ENCODE results near the gene DBP. TPM values are rescaled to one million over a fixed set of nuclear protein-coding genes. Genes with fewer than 3 reads are reported as not detected.

The DBP gene
- total RNA-seq, 4 donors from 2014 or later: 2.4 to 20.1 (median 10.1) TPM

DNA sequence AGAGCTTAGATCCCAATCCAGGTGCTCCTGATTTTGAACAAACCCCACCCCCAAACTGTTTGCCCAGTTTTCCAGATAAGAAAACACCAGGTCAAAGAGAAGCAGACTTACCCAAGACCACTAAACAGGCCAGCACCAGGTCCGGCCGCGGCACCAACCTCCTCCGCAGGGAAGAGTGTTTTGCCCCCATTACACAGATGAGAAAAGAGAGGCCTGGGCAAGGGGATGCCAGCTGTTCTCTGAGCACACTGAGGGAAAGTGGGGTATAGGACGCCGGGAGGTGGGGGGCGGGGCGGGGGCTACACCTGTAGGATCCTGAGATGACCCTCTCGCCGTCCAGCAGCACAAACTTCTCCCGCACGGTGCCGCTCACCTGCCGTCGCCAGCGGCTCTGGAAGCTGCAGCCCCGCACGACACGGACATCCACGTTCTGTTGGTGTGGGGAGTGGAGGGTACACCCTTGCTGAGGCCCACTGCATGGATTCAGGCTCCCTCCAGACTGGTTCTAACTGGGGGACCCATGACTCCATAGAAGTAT, 27.5 kb downstream of the DBP start:
- no peaks in the 10 kb centered on the region for H3K27me3 ChIP-seq
- peaks cover 0 to 4% (median 0%) of the 10 kb centered on the region in 4 donors for H3K4me1 ChIP-seq
- no peak for DNase-seq (ENCODE audit: low spot score in 2 of 2)
- no peak overlapping the region for H3K27ac ChIP-seq
- no peak overlapping the region for H3K4me3 ChIP-seq
- H3K36me3 ChIP-seq: peaks cover 0 to 3% (median 0%) of the 10 kb centered on the region in 3 donors
- no peaks in the 10 kb centered on the region for H3K9me3 ChIP-seq
- TF ChIP-seq, protein P1, sequence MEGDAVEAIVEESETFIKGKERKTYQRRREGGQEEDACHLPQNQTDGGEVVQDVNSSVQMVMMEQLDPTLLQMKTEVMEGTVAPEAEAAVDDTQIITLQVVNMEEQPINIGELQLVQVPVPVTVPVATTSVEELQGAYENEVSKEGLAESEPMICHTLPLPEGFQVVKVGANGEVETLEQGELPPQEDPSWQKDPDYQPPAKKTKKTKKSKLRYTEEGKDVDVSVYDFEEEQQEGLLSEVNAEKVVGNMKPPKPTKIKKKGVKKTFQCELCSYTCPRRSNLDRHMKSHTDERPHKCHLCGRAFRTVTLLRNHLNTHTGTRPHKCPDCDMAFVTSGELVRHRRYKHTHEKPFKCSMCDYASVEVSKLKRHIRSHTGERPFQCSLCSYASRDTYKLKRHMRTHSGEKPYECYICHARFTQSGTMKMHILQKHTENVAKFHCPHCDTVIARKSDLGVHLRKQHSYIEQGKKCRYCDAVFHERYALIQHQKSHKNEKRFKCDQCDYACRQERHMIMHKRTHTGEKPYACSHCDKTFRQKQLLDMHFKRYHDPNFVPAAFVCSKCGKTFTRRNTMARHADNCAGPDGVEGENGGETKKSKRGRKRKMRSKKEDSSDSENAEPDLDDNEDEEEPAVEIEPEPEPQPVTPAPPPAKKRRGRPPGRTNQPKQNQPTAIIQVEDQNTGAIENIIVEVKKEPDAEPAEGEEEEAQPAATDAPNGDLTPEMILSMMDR (IDR thresholded peaks at IDR 0.05): no peak
- no peak for TF ChIP-seq EP300 (IDR thresholded peaks at IDR 0.05)
- no peak for TF ChIP-seq POLR2A (IDR thresholded peaks at IDR 0.05)
- 89 to 93% methylated on average over 20 of the region's 20 CpGs for whole genome bisulfite sequencing, 2 donors

DNA sequence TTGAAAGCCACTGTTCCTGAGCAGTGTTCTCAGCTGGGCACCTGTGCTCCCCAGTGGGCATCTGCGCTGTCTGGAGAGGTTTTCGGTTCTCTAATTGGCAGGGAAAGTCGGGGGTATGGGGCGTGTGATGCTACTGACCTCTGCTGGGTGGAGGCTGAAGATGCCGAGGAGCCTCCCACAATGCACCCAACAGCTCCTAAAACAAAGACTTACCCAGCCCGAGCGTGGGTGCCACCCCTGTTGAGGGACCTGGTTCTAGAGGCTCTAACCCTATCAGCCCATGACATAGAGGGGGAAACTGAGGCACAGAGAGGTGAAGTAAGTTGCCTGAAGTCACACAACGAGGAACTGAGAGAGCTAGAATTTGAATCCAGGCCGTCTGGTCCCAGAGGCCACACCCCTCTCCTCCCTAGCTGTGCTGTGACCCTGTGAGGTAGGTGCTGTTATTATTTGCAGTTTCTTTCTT, 28.3 kb downstream of the DBP start:
- H3K36me3 ChIP-seq: no peaks in the 10 kb centered on the region
- no peaks in the 10 kb centered on the region for H3K27me3 ChIP-seq
- TF ChIP-seq, protein P1 (IDR thresholded peaks at IDR 0.05): peak; percentile 8 to 40 (median 19)
- TF ChIP-seq EP300 (IDR thresholded peaks at IDR 0.05): no peak
- no peak for TF ChIP-seq POLR2A (IDR thresholded peaks at IDR 0.05)
- no peak overlapping the region for H3K4me3 ChIP-seq
- H3K4me1 ChIP-seq: no peaks in the 10 kb centered on the region
- H3K27ac ChIP-seq: no peak overlapping the region
- WGBS, 2 donors: 14% methylated on average over 4 to 8 of the region's 9 CpGs
- H3K9me3 ChIP-seq: no peaks in the 10 kb centered on the region
- no peak for DNase-seq (ENCODE audit: low spot score in 2 of 2)

DNA sequence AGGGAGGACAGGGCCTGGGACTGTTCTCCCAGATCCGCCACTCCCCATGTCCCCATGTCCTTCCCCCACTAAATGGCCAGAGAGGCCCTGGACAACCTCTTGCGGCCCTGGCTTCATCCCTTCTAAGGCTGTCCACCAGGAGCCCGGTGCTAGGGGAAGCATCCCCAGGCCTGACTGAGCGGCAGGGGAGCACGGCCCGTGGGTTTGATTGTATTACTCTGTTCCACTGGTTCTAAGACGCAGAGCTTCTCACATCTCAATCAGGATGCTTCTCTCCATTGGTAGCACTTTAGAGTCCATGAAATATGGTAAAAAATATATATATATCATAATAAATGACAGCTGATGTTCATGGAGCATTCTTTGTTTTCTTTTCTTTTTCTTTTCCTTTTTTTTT, 29.8 kb downstream of the DBP start:
- no peaks in the 10 kb centered on the region for H3K27me3 ChIP-seq
- no peak overlapping the region for H3K27ac ChIP-seq
- no peaks in the 10 kb centered on the region for H3K4me1 ChIP-seq
- no peak for TF ChIP-seq EP300 (IDR thresholded peaks at IDR 0.05)
- 63 to 82% methylated on average over 5 to 7 of the region's 7 CpGs for WGBS, 2 donors
- H3K36me3 ChIP-seq: no peaks in the 10 kb centered on the region
- DNase-seq (ENCODE audit: low spot score in 2 of 2): no peak
- no peak overlapping the region for H3K4me3 ChIP-seq
- H3K9me3 ChIP-seq: no peaks in the 10 kb centered on the region

DNA sequence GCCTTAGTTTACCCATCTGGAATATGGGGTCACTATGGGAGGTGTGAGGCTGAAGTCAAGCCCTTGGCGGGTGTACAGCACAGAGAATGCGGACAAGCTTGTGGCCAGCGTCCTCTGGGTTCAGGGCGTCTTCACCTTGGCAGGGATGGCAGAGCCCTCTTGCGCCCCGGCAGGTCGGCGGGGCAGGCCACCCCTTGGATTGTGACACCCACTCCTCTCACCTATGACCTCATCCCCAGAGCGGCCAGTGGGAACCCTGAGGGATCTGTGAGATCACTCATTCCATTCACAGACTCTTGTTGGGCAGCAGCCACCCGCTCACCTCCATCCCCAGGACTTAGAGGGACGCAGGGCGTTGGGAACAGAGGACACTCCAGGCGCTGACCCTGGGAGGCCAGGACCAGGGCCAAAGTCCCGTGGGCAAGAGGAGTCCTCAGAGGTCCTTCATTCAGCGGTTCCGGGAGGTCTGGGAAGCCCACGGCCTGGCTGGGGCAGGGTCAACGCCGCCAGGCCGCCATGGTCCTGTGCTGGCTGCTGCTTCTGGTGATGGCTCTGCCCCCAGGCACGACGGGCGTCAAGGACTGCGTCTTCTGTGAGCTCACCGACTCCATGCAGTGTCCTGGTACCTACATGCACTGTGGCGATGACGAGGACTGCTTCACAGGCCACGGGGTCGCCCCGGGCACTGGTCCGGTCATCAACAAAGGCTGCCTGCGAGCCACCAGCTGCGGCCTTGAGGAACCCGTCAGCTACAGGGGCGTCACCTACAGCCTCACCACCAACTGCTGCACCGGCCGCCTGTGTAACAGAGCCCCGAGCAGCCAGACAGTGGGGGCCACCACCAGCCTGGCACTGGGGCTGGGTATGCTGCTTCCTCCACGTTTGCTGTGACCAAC, 30.5 kb downstream of the DBP start, which contains the start of gene SPACA4:
TSS of gene SPACA4 (plus strand) at position 280 of the 896 bp plus-strand sequence. CDS start at position 517, 237 bp downstream.
- no peaks in the 10 kb centered on the region for H3K36me3 ChIP-seq
- H3K9me3 ChIP-seq: no peaks in the 10 kb centered on the region
- TF ChIP-seq, protein P1 (IDR thresholded peaks at IDR 0.05): no peak
- TF ChIP-seq EP300 (IDR thresholded peaks at IDR 0.05): no peak
- 80 to 86% methylated on average over 16 to 39 of the region's 39 CpGs for WGBS, 2 donors
- H3K4me3 ChIP-seq: no peak within 1 kb of the TSS
- H3K4me1 ChIP-seq: no peaks in the 10 kb centered on the region
- H3K27ac ChIP-seq: no peak within 1 kb of the TSS
- no peak for DNase-seq (ENCODE audit: low spot score in 2 of 2)
- no peaks in the 10 kb centered on the region for H3K27me3 ChIP-seq

DNA sequence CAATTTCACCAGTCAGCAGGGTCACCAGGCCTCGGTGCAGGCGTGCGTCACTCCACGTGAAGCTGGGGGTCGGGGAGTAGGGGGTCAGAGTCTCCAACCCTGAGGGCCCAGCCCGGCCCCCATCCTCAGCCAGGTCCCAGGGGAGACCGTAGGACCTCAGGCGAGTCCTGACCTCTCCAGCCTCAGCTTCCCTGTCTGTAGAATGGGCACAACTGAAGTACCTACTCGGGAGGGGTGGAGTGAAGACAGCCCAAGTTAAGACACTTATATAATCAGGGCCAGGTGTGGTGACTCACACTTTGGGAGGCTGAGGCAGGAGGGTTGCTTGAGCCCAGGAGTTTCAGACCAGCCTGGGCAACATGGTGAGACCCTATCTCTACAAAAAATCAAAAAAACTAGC, 33.3 kb downstream of the DBP start:
- Histone ChIP-seq H3K4me3 (no peak overlapping the region), H3K9me3 (no peaks in the 10 kb centered on the region), H3K27me3 (peaks cover 0 to 7% of the 10 kb centered on the region in 2 donors), H3K4me1 (no peaks in the 10 kb centered on the region), H3K36me3 (no peaks in the 10 kb centered on the region), H3K27ac (no peak overlapping the region)
- no peak for DNase-seq (ENCODE audit: low spot score in 2 of 2)
- 90 to 95% methylated on average over 9 of the region's 9 CpGs for WGBS, 2 donors
- TF ChIP-seq POLR2A (IDR thresholded peaks at IDR 0.05) (no peak), EP300 (IDR thresholded peaks at IDR 0.05) (no peak)
- TF ChIP-seq, protein P1 (IDR thresholded peaks at IDR 0.05): no peak
